ENCODE data around the gene CSRNP2.

DNA sequence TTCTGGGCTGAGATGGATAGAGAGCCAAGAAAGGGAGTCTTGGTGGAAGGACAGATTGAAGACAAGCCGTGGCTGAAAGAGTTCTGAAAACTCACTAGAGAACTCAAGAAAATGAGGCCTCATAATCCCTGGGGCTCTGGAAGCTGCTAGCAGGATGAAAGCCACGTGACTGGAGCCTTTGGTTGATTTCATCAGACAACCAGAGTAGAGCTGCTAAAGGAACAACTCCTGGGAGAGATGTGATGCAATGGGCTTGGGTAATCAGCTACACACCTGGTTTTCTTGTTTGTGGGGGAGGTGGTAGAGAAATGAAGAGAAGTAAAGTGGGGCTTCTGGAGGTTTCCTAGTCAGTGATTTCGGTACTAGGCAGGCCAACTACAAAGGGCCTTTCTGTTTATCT is 13.4 kb downstream of the CSRNP2 start:
- TF ChIP-seq, protein P1, sequence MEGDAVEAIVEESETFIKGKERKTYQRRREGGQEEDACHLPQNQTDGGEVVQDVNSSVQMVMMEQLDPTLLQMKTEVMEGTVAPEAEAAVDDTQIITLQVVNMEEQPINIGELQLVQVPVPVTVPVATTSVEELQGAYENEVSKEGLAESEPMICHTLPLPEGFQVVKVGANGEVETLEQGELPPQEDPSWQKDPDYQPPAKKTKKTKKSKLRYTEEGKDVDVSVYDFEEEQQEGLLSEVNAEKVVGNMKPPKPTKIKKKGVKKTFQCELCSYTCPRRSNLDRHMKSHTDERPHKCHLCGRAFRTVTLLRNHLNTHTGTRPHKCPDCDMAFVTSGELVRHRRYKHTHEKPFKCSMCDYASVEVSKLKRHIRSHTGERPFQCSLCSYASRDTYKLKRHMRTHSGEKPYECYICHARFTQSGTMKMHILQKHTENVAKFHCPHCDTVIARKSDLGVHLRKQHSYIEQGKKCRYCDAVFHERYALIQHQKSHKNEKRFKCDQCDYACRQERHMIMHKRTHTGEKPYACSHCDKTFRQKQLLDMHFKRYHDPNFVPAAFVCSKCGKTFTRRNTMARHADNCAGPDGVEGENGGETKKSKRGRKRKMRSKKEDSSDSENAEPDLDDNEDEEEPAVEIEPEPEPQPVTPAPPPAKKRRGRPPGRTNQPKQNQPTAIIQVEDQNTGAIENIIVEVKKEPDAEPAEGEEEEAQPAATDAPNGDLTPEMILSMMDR (IDR thresholded peaks at IDR 0.05) = no peak
- TF ChIP-seq ZFX (IDR thresholded peaks at IDR 0.05; ENCODE audit: borderline replicate concordance) = no peak

Data from 22Rv1 (cell line).